Stimulated activated naive CD4-positive, alpha-beta T cell (primary cell): Measurements from ENCODE around the gene HNRNPDL.
"Not testable (repeated sequence)": the region's sequence is repeated elsewhere in the genome, so short reads cannot be mapped to it uniquely, and the experiment has no call there.

ENCODE experiments used
- DNase-seq, 6 experiments: peaks; one replicate each; lab custom pipeline; 2025; lab: John Stamatoyannopoulos, UW

HNRNPDL gene

GRCh38 chr4:82430193-82430963, at the start of gene HNRNPDL, which contains the start of gene ENOPH1:
Gene HNRNPDL, minus strand, starts transcription at chr4:82430462. Its CDS starts 772 bp downstream, at chr4:82429690.
Gene ENOPH1, plus strand, starts transcription at chr4:82430590. Its CDS starts 240 bp downstream, at chr4:82430830.
- peak; percentile 93 to 96 (median 94) for DNase-seq

DNA sequence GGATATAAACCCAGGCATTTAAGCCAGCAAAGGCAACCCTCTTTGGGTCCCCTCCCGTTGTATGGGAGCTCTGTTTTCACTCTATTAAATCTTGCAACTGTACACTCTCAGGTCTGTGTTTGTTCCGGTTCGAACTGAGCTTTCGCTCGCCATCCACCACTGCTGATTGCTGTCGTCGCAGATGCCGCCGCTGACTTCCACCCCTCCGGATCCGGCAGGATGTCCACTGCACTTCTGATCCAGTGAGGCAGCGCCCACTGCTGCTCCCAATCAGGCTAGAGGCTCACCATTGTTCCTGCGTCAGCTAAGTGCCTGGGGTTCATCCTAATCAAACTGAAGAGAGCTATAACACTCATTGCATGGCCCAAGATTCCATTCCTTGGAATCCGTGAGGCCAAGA, 49.3 kb upstream of the HNRNPDL start:
- no peak for DNase-seq

DNA sequence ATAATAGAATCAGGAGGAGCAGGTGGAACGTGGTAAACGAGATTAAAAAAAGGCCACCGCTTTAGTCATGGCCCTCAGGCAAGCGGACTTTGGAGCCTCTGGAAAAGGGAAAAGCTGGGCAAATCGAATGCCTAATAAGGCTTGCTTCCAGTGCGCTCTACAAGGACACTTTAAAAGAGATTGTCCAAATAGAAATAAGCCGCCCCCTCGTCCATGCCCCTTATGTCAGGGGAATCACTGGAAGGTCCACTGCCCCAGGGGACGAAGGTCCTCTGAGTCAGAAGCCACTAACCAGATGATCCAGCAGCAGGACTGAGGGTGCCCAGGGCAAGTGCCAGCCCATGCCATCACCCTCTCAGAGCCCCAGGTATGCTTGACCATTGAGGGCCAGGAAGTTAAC, 47.2 kb upstream of the HNRNPDL start:
- not testable (repeated sequence) for DNase-seq

- not testable (repeated sequence) for DNase-seq
These were observed 45.7 kb upstream of the HNRNPDL start for GRCh38 chr4:82475931-82476330.

DNA sequence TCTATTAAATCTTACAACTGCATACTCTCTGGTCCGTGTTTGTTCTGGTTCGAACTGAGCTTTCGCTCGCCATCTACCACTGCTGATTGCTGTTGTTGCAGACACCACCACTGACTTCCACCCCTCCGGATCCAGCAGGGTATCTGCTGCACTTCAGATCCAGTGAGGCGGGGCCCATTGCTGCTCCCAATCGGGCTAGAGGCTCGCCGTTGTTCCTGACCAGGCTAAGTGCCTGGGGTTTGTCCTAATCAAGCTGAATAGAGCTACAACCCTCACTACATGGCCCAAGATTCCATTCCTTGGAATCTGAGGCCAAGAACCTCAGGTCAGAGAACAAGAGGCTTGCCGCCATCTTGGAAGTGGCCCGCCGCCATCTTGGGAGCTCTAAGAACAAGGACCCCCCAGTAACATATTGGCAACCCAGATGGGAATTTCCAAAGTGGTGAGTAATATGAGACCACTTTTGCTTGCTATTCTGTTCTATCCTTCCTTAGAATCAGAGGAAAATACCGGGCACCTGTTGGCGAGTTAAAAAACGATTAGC, 43.4 kb upstream of the HNRNPDL start:
- DNase-seq: no peak

DNA sequence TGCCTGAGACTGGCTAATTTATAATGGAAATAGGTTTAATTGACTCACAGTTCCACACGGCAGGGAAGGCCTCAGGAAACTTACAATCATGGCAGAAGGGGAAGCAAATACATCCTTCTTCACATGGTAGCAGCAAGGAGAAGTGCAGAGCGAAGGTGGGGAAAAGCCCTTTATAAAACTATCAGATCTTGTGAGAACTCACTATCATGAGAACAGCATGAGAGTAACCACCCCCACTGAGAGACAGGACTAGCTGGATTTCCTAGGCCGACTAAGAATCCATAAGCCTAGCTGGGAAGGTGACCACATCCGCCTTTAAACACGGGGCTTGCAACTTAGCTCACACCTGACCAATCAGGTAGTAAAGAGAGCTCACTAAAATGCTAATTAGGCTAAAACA, 42.8 kb upstream of the HNRNPDL start:
- not testable (repeated sequence) for DNase-seq

- DNase-seq: no peak
These were observed 39.6 kb upstream of the HNRNPDL start for GRCh38 chr4:82469791-82470345.

DNA sequence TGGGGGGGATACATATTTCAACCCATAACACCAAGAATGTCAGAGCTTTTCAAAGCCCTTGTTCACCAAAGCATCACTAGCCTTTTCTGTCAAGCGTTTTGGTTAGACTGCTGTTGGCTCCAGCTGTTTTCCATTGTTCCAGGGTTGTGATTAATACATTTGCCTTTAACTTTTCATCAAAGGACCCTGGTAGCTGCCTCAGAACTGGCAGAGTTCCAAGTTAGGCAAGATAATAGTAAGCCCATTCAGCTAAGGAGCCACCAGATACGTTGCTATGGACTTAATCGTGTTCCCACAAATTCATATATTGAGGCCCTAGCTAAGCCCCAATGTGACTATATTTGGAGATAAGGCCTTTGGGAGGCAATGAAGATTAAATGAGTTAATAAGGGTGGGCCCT, 37.2 kb upstream of the HNRNPDL start:
- DNase-seq: no peak

- no peak for DNase-seq
These were observed 33.0 kb upstream of the HNRNPDL start for GRCh38 chr4:82463221-82463620.

DNA sequence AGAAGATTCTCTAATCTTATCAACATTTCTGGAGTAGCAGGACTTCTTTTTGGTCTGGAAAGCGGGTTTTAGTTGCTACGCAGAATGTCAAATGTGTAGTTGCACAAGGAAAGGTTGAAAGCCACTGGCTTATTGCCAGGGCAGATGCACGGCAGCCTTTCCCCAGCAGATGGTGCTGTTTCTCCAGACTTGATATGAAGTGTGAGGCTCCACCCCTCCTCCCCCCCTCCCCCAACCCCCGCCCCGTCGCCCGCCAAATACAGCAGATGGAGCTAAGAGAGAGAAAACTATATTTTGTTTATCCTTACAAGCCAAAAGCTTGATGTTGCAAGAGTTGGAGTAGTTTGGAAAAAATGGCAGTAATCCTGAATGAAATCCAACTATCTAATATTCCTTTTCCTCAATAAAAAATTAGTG, 32.2 kb upstream of the HNRNPDL start:
- DNase-seq: peak; percentile 69 to 86 (median 80)

DNA sequence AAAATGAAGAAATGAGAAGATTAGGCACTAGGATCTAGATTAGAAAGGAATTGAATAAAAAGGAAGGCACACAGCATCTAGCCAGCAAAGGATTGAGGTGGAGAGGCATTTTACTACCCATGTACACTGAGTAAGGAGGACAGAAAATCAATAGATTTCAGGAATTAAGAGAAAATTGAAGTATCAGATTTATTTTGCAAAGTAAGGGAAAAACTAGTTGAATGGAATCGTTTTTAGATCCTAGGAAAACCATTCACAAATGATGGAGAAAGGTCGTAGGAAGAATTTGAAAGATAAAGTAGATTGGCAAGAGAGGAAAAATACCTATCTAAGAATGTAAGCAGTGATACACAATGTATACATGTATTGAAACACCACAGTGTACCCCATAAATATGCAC, 31.4 kb upstream of the HNRNPDL start:
- no peak for DNase-seq

GRCh38 chr4:82458729-82459128, 28.5 kb upstream of the HNRNPDL start:
- DNase-seq: no peak

DNA sequence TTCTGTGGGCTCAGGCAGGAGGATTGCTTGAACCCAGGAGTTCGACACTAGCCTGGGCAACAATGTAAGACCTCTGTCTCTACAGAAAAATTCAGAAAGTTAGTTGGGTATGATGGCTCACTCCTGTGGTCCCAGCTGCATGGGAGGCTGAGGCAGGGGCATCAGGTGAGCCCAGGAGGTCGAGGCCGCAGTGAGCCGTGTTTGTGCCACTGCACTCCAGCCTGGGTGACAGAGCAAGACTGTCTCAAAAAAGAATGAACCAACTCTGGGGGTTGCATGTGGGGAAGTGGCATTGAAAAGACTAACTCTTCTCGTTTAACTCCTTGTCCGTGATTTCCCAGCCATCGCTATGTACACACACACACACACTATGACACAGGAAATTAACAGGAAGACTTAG, 27.0 kb upstream of the HNRNPDL start:
- no peak for DNase-seq

GRCh38 chr4:82452026-82452425, 21.8 kb upstream of the HNRNPDL start:
- no peak for DNase-seq

GRCh38 chr4:82450966-82451755, 20.9 kb upstream of the HNRNPDL start:
- no peak for DNase-seq

DNA sequence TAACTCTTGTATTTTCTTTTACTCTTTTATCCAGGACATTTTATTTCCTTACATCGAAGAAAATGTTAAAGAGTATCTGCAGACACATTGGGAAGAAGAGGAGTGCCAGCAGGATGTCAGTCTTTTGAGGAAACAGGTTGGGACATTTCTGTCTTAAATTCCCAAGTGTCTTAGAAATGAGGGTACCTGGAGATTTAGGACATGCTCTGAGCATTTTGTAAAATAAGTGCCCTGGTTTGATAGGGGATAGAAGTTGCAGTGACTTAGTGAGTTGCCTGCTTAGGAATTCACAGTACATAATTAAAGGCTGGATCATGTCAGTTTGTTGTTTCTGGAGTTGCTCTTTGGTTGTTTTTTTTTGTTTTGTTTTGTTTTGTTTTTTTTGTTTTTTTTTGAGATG, 17.6 kb upstream of the HNRNPDL start:
- no peak for DNase-seq

GRCh38 chr4:82439088-82439487, 8.8 kb upstream of the HNRNPDL start:
- no peak for DNase-seq

- no peak for DNase-seq
These were observed 7.2 kb upstream of the HNRNPDL start for GRCh38 chr4:82437285-82438005.

DNA sequence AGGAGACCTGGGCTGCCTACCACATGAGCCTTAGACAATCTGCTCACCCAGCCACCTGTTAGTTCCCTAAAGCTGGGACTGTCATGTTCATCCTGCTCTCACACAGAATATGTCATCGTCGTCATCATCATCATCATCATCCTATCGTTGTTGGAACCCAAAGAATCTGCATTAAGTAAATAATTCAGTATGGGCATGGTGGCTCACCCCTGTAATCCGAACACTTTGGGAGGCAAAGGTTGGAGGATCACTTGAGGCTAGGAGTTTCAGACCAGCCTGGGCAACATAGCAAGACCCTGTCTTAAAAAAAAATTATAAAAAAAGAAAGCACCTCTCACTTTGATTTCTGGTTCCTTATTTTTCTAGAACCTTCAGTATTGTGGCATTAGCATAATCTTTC, 6.5 kb upstream of the HNRNPDL start:
- DNase-seq: no peak

GRCh38 chr4:82436130-82436529, 5.9 kb upstream of the HNRNPDL start:
- no peak for DNase-seq

- no peak for DNase-seq
These were observed 4.7 kb upstream of the HNRNPDL start for GRCh38 chr4:82434949-82435348.

DNA sequence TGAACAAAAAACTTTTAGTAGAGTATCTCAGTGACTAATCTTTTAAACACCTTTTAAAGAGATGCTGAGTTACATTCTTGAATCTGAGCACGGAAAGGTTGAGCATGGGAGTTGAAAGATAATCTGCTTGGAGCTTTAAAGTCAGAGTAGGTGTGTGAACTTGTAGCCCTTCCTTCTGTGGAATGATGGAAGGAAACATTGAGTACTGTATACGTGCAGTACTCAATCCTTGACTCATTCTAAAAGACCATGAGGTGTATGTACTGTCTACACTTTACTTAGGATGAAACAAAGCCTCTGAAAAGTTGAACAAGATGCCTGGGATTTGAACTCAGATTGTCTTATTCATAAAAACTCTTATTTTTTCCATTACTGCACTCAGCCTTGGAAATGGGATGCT, 3.5 kb upstream of the HNRNPDL start:
- DNase-seq: no peak
